Activated gamma-delta T cell (primary cell): ENCODE measurements around the gene PNMA8A.

Source experiments
- DNase-seq: peaks from one replicate; lab custom pipeline; 2025; lab: John Stamatoyannopoulos, UW

PNMA8A gene

DNA sequence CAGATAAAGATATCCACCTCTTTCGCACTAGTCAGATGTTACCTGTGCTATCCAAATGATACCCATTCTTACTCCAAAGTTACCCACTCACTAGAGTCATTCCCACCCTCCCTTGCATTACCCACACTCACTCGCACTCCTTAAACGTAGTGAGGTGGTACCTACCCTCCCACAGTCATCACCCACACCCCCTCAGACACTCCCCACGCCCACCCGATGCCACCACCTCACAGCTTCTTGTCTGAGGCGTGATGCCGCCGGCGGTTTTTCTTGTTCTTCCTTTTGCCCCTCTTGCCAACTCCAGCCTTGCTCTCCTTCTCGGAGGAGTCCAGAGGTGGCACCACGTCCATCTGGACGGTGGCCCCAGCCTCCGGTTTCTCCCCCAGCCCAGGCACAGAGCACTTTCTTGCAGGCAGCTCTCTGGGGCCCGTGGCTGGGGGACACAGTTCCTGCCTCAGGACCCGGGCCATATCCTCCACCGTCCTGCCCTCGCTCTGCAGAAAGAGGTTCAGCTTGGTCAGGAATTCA, 43.8 kb downstream of the PNMA8A start:
- DNase-seq, result no peak

DNA sequence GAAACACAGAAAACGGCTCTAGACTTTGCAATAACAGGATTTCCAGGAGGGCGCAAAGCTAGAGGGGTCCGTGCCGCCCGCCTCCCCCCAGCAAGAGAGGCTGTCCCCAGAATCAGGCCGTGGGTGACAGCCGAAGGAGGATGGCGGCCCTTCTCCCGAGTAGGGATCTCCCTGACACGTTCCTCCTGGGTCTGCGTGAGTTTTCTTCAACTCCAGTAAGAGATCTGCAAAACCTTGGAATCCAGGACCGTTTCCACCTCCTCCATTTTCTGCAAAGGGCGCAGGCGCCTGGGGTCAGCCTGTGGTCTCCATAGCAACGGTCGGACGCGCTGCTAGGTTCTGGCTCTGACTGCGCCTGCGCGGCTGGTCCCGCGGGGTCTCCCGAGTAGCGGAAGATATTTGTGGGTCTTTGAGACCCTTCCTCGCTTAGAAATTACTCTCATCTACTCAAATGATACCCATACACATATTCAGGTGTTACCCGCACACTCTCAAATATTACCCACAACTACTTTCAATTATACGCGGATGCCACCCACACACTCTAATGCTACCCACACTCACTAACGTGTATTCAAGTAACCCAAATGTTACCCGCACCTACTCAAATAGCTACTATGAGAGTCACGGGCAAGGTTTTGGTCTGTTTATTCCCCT, 44.7 kb downstream of the PNMA8A start:
- DNase-seq, result no peak

DNA sequence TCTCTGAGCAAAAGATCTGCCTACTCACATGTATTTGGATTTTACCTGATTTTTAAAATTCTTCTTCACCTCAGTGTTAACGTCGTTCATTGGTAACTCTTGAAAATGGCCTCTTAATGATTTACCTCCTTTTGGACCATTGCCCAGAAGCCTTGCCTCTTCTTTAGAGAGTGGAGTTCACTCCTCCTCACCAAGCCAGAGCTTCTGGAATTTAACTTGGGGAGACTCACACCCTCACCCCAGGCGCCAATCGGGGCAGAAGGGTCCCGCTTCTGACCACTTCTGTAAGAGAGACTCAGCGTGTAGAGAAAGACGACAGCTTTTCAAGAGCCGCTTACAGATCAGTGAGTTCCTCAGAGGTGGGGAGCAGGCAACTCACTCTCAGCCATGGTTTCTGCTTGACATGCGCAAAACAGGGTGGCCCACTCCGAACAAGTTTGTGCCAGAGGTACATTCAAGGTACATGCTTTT, 45.3 kb downstream of the PNMA8A start:
- DNase-seq, result no peak

DNA sequence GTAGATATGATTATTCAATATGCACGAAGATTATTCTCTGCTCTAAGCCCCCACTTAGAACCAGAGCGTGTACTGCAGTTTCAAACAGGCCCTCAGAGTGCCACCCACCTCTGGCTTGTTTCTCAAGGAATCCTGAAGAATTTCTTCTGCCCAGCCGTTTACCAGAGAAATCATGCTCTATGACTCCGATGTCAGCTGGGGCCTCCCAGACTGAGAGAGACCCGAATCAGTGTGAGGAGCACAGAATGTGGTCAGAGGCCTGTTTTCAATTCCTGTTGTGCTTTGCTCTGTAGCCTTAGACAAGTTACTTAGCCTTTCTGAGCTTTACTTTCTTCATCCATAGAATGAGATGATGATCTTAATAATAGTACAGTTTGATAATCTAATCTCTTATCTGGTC, 48.2 kb downstream of the PNMA8A start:
- no peak for DNase-seq

DNA sequence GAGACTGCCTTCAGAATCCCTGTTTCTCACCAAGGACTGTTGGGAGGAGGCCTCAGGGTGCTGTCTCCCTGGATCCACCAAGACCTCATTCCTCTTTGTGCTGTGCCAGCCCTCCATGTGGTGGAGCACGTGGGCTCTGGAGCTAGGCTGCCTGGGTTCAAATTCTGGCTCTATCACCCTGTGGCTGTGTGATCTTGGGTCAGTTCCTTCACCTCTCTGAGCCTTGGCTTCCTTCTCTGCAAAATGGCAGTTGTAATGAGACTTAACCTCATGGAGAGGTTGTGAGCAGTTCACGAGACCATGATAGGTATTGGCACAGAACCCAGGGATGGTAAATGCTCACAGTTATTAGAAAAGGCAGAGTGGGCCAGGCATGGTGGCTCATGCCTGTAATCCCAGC, 49.0 kb downstream of the PNMA8A start:
- DNase-seq, result no peak

DNA sequence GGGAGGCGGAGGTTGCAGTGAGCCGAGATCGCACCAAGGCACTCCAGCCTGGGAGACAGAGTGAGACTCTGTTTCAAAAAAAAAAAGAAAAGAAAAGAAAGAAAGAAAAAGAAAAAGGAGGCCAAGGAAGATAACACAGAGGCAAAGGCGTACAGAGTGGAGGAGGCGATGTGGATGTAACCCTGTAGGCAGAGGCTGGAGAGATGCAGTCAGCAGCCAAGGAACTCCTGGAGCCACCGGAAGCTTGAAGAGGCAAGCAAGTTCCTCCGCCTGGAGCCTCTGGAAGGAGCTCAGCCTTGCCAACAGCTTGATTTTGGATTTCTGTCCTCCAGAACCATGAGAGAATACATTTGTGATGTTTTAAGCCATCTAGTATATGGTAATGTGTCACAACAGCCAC, 51.3 kb downstream of the PNMA8A start:
- no peak for DNase-seq
